Stimulated activated CD8-positive, alpha-beta memory T cell treated with anti-CD3 and anti-CD28 coated beads, Interleukin-4, amount 100 ng/mL, for 24 hours (primary cell): Measurements from ENCODE around the gene SYTL4.
"Not testable (repeated sequence)": the region's sequence is repeated elsewhere in the genome, so short reads cannot be mapped to it uniquely, and the experiment has no call there.

Experiments
- DNase-seq: peaks from one replicate; pipeline ENCODE4 v3.0.0-alpha.2; 2020; ENCODE audit warnings: low read depth

The SYTL4 gene

DNA sequence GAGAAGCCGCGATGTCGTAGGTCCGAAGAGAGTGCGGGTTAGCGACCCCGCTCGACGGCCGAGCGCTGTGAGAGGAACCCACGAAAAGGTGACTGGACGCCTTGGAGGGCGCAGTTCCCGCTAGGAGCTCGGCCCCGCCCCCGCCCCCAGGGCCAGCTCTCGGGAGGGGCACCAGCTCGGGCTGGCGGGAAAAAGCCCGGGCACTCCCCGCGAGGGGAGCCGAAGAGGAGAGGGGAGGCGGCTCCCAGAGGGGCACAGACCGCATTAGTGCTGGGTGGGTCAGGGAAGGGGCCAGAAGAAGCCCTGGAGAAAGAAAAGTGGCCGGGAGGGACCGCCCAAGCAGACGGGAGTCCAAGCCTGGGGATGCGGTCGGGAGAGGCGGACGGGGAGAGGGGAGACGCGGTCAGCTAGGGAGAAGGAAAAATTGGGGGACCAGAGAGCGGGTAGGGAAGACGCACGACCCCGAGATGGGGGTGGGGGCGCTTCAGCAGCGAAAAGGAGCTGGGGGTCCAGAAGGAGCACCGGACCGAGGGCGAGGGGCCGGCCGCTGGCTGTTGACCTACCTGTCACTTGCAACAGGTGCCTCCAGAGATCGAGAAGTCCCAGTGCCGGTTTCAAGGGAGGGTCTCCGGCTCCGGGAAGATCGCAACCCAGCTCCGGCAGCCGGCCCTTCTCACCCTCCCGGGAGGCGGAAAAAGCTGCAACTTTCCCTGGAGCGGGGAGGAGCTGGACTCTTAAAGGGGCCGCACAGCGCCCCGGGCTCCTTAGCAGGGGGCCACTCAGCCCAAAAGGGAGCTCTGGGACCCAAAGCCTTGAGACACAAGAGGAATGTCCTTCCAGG, at the start of gene SYTL4:
Gene SYTL4, minus strand, starts transcription at position 681 of the 841 bp plus-strand sequence. CDS start 30,084 bp downstream, outside the sequence.
- DNase-seq, result no peak

DNA sequence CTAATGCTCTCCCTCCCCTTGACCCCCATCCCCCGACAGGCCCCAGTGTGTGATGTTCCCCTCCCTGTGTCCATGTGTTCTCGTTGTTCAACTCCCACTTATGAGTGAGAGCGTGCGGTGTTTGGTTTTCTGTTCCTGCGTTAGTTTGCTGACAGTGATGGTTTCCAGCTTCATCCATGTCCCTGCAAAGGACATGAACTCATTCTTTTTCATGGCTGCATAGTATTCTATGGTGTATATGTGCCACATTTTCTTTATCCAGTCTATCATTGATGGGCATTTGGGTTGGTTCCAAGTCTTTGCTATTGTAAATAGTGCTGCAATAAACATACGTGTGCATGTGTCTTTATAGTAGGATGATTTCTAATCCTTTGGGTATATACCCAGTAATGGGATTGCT, 37.5 kb upstream of the SYTL4 start:
- DNase-seq, result not testable (repeated sequence)

DNA sequence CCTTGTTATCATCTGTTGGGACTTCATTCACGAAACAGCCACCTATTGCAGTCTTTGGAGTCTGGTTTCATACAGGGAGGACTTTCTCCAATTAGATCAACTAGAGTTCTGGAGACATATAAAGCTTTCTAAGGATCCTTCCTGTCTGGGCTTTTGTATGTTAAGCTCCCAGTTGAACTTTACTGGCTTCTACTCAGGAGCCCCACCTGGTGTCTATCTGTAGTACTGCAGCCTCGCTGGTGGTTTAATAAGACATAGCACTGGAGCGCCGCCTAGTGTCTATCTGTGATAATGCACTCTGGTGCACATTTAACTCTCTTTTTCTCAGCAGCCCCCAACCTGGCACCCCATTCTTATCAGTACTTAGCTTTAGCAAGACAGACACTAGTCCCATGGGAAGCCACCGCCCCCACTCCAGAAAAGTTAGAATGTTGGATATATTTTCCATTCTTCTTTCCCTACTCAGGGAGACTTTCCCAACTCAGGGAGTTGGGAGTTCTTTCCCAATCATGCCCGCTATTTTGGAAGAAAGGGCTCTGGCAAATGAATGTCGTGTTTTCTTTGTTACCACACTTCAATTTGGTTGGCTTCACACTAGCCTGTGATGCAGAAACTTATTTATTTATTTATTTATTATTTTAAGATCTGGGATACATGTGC, 36.9 kb upstream of the SYTL4 start:
- DNase-seq, result peak; percentile 83

DNA sequence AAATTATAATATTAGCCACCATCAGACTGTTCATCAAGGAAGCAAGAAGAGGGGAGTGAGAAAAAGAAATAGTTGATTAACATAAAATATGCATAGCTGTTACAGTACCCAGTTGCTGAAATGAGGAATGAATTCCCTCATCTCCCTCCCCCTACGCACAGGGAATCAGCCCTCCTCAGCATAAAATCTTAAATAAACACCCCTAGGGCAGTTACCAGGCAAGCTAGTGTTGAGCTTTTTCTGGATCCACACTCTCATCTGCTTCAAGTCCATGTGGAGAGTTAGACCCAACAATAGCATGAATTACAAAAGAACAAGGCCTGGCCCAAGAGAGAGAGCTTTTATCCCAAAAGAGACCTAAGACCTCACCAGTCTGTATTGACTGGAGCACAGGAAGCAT, 19.0 kb upstream of the SYTL4 start:
- no peak for DNase-seq

- no peak for DNase-seq
Observed at GRCh38 chrX:100748108-100748507, 16.2 kb upstream of the SYTL4 start.

DNA sequence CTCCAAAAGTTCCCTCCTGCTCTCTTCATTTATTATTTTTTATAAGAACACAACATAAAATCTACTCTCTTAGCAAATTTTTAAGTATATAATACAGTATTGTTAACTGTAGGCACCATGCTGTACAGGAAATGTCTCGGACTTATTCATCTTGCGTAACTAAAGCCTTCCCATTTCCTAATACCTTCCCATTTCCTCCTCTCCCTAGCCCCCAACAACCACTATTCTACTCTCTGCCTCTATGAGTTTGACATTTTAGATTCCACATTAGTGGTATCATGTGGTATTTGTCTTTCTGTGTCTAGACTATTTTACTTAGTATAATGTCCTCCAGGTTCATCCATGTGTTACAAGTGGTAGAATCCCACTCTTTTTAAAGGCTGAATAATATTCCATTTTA, 15.8 kb upstream of the SYTL4 start:
- no peak for DNase-seq

- DNase-seq, result no peak
Observed at GRCh38 chrX:100747090-100747489, 15.2 kb upstream of the SYTL4 start.

DNA sequence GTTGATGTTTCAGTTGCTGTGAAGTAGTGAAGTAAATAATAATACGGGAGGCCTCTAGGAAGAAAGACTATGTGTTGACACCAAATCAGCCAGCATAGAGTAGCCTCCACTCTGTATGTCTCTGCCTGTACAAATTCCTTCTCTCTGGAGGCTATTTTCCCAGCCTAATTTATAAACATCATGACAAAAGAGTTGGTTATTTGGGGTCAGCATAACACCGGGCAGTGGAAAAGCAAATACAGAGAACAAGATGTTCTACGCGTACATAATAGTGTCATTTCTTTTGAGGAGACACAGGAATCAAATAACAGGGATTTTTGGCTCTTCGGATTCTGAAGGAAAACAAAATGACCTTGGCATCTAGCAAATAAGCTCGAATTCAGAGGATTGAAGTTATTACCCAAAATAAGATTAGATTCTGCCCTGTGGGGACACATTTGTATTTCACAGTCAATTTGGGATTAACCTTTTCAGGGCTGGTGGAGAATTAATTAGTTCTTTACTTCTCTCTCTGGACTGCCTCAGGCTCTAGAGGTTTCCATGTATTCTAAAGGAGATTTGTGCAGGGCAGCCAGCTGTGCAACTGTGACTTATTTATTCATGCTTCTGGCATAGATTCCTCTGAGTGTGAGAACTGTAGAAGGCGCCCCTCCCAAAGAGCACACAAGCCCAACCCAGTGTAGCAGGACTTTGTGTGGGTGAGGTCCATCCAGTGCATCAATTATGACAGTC, 14.1 kb upstream of the SYTL4 start:
- no peak for DNase-seq

GRCh38 chrX:100745205-100745604, 13.3 kb upstream of the SYTL4 start:
- DNase-seq, result no peak

DNA sequence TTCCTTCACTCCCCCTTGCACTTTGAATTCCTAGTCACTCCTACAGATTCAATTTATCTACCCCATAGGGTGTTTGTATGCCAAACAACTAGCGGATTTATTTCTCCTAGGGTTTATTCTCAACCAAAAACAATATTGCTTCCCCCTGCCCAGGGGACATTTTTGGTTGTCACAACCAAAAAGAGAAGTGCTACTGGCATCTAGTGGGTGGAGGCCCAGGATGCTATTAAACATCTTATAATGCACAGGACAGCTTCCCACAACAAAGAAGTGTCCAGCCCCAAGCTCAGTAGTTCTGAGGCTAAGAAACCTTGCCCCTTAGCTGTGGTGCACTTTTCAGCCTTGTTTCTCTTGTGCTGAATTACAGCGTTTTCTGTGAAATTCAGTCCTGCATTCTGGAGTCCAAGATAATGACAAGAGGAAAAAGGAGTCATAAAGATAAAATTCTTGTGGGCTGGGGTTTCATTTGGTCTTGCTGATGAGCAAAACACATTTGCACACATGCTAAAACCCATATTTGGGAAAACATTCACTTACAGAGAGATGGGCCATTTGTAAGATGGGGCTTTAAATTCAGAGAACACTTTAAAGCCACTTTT, 11.2 kb upstream of the SYTL4 start:
- DNase-seq, result no peak

DNA sequence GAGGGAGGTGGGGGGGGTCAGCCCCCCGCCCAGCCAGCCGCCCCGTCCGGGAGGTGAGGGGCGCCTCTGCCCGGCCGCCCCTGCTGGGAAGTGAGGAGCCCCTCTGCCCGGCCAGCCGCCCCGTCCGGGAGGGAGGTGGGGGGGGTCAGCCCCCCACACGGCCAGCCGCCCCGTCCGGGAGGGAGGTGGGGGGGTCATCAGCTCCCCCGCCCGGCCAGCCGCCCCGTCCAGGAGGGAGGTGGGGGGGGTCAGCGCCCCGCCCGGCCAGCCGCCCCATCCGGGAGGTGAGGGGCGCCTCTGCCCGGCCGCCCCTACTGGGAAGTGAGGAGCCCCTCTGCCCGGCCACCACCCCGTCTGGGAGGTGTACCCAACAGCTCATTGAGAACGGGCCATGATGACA, 7.9 kb downstream of the SYTL4 start:
- not testable (repeated sequence) for DNase-seq

- DNase-seq, result no peak
Observed at GRCh38 chrX:100721328-100721727, 10.6 kb downstream of the SYTL4 start.

DNA sequence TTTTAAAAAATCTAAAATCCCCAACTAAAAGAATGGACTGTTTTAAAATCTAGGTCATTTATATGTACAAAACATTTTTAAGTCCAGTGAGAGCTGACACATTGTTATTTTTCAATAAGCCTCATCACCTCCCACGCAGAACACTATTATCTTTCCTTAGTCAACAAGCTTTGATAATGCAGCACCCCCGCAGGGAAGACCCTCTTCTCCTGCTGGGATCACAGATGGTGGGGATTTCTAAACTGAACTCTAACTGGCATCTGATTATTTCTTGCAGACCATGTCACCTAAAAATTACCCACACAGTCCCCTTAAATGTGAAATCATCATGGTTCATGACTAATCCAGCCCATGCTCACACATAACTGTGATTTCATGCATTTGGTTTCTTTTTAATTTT, 11.6 kb downstream of the SYTL4 start:
- no peak for DNase-seq

DNA sequence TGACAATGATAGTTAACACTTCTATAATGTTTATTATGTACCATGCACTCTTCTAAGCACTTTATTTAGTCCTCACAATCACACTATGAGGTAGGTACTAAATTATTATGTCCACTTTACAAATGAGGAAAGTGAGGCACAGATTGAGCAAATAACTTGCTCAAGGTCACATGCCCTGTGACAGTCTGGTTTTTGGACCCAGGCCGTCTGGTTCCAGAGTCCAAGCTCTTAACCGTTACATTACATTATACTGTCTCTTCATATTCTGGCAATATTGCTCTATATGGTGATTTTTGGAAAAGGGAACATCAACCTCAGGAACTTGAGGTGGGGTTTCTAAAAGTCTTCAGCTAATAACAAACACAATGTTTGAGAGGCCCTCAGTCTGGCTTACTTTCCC, 12.8 kb downstream of the SYTL4 start:
- DNase-seq, result no peak

GRCh38 chrX:100717363-100717762, 14.6 kb downstream of the SYTL4 start:
- no peak for DNase-seq

GRCh38 chrX:100710816-100711215, 21.1 kb downstream of the SYTL4 start:
- DNase-seq, result no peak

DNA sequence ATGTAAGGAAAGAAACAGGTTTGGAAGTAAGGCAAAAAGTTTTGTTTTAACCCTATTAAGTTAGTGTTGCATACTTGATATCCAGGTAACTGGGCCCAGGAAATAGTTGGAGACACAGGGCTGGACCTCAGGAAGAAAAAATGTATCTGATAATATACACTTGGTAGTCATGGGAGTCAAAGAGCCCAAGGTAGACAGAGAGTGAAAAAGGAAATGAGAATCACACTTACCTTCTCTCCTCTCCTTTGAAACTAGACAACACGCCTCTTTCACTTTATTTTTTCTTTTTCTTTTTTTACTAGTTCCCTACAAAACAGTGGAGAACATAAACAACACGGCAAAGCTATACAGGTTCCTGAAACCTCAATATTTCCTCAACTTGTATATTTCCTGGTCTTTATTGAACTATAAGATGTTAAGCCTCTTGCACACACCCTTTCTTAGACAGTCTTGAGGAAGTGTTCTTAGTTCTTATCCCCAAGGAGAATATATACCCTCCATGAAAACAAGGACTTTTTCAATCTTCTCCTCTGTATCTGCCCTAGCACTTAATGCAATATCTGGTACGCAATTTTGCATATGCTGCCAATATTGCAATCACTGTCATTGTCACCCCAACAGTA, 27.2 kb downstream of the SYTL4 start:
- DNase-seq, result no peak

GRCh38 chrX:100700809-100701208, 31.1 kb downstream of the SYTL4 start:
- DNase-seq, result no peak

DNA sequence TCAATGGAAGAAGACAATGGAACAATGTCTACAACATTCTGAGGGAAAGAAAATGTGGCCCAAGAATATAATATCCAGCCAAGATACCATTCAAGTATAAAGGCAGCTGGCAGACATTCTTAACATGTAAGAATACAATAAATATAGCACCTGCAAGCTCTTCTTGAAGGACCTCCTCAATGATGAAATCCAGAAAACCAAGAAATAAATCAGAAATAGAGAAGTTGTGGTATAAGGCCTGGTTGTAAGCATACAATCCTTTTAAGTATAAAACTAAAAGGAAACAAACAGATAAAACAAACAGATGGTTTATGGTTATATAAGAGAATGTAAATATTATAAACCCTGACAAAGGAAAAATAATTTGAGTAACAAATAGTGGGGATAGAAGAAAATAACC, 33.4 kb downstream of the SYTL4 start:
- DNase-seq, result no peak

- no peak for DNase-seq
Observed at GRCh38 chrX:100696699-100697351, 35.1 kb downstream of the SYTL4 start.

GRCh38 chrX:100695991-100696390, 35.9 kb downstream of the SYTL4 start:
- no peak for DNase-seq
